Measurements from ENCODE around the gene ZNF765. TPM values are rescaled to one million over a fixed set of nuclear protein-coding genes. Genes with fewer than 3 reads are reported as not detected.
A peak's percentile ranks its signal among the peaks of the same experiment; 100 is the strongest.

ZNF765 gene
- total RNA-seq, 1 experiment from 2014 or later, result 6.7 TPM

DNA sequence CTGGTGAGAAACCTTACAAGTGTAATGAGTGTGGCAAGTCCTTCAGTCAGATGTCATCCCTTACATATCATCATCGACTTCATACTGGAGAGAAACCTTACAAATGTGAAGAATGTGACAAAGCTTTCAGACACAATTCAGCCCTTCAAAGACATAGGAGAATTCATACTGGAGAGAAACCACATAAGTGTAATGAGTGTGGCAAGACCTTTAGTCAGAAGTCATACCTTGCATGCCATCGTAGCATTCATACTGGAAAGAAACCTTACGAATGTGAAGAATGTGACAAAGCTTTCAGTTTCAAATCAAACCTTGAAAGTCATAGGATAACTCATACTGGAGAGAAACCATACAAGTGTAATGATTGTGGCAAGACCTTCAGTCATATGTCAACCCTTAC lies 13.6 kb upstream of the ZNF765 start:
- no peaks in the 10 kb centered on the region for H3K27me3 ChIP-seq (ENCODE audit: insufficient read depth, low read length)
- no peak overlapping the region for H3K27ac ChIP-seq (ENCODE audit: low read depth, low read length)
- no peak overlapping the region for H3K4me3 ChIP-seq (replicated peaks in 1 of 2; ENCODE audit: low read depth in 1 of 2, low read length in 2 of 2)
- CTCF ChIA-PET, result no interaction called here
- RAD21 ChIA-PET (ENCODE audit: low non-redundant PET in 1 of 2, low total read pairs in 2 of 2, uncharacterized antibody in 2 of 2, unreplicated experiment in 2 of 2), result no interaction called here
- no peak for DNase-seq (ENCODE audit: low read depth, low spot score)
- peaks cover 0 to 41% of the 10 kb centered on the region in 2 experiments; a peak in 3 of 4 replicates for H3K36me3 ChIP-seq (ENCODE audit: control insufficient read depth in 1 of 2, insufficient read depth in 2 of 2, low read length in 2 of 2)
- no peak overlapping the region for H3K9ac ChIP-seq (ENCODE audit: low read length)
- H3K4me1 ChIP-seq (ENCODE audit: control insufficient read depth in 1 of 2, insufficient read depth in 2 of 2, low read length in 2 of 2), result no peaks in the 10 kb centered on the region
- no peak overlapping the region for H2AFZ ChIP-seq (ENCODE audit: low read depth, low read length, poor library complexity, severe bottlenecking)
- POLR2A ChIA-PET, result no interaction called here
- TF ChIP-seq ZFX (IDR thresholded peaks at IDR 0.05), result no peak
- 0 out of 2 replicates have a peak, but pooled peaks have one; percentile 10 for TF ChIP-seq ZNF274 (IDR thresholded peaks at IDR 0.05; ENCODE audit: low read depth, low read length)
- H3K79me2 ChIP-seq (ENCODE audit: insufficient read depth, low read length), result no peaks in the 10 kb centered on the region
- no peaks in the 10 kb centered on the region for H3K9me2 ChIP-seq (ENCODE audit: insufficient read depth)
- intact Hi-C loops (cut with micrococcal nuclease), result no loop called here
- H3K4me2 ChIP-seq (ENCODE audit: low read length), result no peak overlapping the region
- BruUV-seq (replicated peaks), result no TSS peak
- no peak for ATAC-seq
- H3K9me3 ChIP-seq (ENCODE audit: control insufficient read depth in 1 of 2, insufficient read depth in 1 of 2, low read depth in 1 of 2, low read length in 2 of 2), result peaks cover 33 to 50% of the 10 kb centered on the region in 2 experiments; a peak in 3 of 4 replicates
- H4K20me1 ChIP-seq (ENCODE audit: insufficient read depth), result no peaks in the 10 kb centered on the region

- no peak overlapping the region for H3K4me2 ChIP-seq (ENCODE audit: low read length)
- H2AFZ ChIP-seq (ENCODE audit: low read depth, low read length, poor library complexity, severe bottlenecking), result no peak overlapping the region
- ChIA-PET RAD21 (ENCODE audit: low non-redundant PET in 1 of 2, low total read pairs in 2 of 2, uncharacterized antibody in 2 of 2, unreplicated experiment in 2 of 2) (no interaction called here), CTCF (no interaction called here), POLR2A (no interaction called here)
- DNase-seq (ENCODE audit: low read depth, low spot score) (no peak), ATAC-seq (no peak)
- H3K4me1 ChIP-seq (ENCODE audit: control insufficient read depth in 1 of 2, insufficient read depth in 2 of 2, low read length in 2 of 2), result no peaks in the 10 kb centered on the region
- peaks cover 20 to 21% of the 10 kb centered on the region in 2 experiments; a peak in 2 of 4 replicates for H3K9me3 ChIP-seq (ENCODE audit: control insufficient read depth in 1 of 2, insufficient read depth in 1 of 2, low read depth in 1 of 2, low read length in 2 of 2)
- intact Hi-C loops (cut with micrococcal nuclease), result no loop called here
- no peak overlapping the region for H3K9ac ChIP-seq (ENCODE audit: low read length)
- BruUV-seq (replicated peaks), result no TSS peak
- no peaks in the 10 kb centered on the region for H3K27me3 ChIP-seq (ENCODE audit: insufficient read depth, low read length)
- H3K4me3 ChIP-seq (replicated peaks in 1 of 2; ENCODE audit: low read depth in 1 of 2, low read length in 2 of 2), result no peak overlapping the region
- H3K36me3 ChIP-seq (ENCODE audit: control insufficient read depth in 1 of 2, insufficient read depth in 2 of 2, low read length in 2 of 2), result 0 out of 4 replicates have a peak, but pooled peaks cover 0 to 3% of the 10 kb centered on the region in 2 experiments
- H4K20me1 ChIP-seq (ENCODE audit: insufficient read depth), result no peaks in the 10 kb centered on the region
- H3K79me2 ChIP-seq (ENCODE audit: insufficient read depth, low read length), result no peaks in the 10 kb centered on the region
- H3K27ac ChIP-seq (ENCODE audit: low read depth, low read length), result no peak overlapping the region
- H3K9me2 ChIP-seq (ENCODE audit: insufficient read depth), result no peaks in the 10 kb centered on the region
- TF ChIP-seq SRF (IDR thresholded peaks at IDR 0.05; ENCODE audit: low read depth) (no peak), ZFX (IDR thresholded peaks at IDR 0.05) (no peak), JUND (IDR thresholded peaks at IDR 0.05) (no peak), YY1 (IDR thresholded peaks at IDR 0.05; ENCODE audit: extremely low read depth, insufficient replicate concordance, low read depth, low read length) (no peak), ZNF274 (IDR thresholded peaks at IDR 0.05; ENCODE audit: low read depth, low read length) (no peak), EZH2 (IDR thresholded peaks at IDR 0.05) (no peak), REST (IDR thresholded peaks at IDR 0.05; ENCODE audit: low read depth) (no peak), CBX3 (IDR thresholded peaks at IDR 0.05; ENCODE audit: low read depth) (no peak), RAD21 (IDR thresholded peaks at IDR 0.05; ENCODE audit: low read depth) (no peak), CTCF (IDR thresholded peaks at IDR 0.05 in 2 of 3, conservative IDR thresholded peaks at IDR 0.05 in 1 of 3; ENCODE audit: borderline replicate concordance in 1 of 3, insufficient read depth in 1 of 3, low read depth in 2 of 3, low read length in 2 of 3) (no peak), TCF7L2 (IDR thresholded peaks at IDR 0.05; ENCODE audit: borderline replicate concordance, extremely low read depth, insufficient read depth, insufficient read length) (no peak), SIN3A (IDR thresholded peaks at IDR 0.05; ENCODE audit: low read depth) (no peak)
- TF ChIP-seq, protein P1, sequence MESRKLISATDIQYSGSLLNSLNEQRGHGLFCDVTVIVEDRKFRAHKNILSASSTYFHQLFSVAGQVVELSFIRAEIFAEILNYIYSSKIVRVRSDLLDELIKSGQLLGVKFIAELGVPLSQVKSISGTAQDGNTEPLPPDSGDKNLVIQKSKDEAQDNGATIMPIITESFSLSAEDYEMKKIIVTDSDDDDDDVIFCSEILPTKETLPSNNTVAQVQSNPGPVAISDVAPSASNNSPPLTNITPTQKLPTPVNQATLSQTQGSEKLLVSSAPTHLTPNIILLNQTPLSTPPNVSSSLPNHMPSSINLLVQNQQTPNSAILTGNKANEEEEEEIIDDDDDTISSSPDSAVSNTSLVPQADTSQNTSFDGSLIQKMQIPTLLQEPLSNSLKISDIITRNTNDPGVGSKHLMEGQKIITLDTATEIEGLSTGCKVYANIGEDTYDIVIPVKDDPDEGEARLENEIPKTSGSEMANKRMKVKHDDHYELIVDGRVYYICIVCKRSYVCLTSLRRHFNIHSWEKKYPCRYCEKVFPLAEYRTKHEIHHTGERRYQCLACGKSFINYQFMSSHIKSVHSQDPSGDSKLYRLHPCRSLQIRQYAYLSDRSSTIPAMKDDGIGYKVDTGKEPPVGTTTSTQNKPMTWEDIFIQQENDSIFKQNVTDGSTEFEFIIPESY (IDR thresholded peaks at IDR 0.05; ENCODE audit: extremely low read depth, insufficient replicate concordance, low read length), result no peak
Observed at GRCh38 chr19:53388168-53388567, 6.8 kb upstream of the ZNF765 start.

All from HCT116 (cell line).